Gastrocnemius medialis (tissue), 4 donors: ENCODE data around the gene TIPIN.

Experiments
- CTCF ChIP-seq, 5 experiments: fragments of 450-650 bp in 3 of 5; fragments of 200-600 bp in 2 of 5; sonication (generic) in 2 of 5; IDR thresholded peaks in 4 of 5; conservative IDR thresholded peaks in 1 of 5; 1 replicate in 4 of 5; 2 replicates in 1 of 5; pipeline ENCODE4 v1.5.1; 2016 to 2019; ENCODE audit warnings: antibody characterized with exemption in 5 of 5, mild to moderate bottlenecking in 3 of 5, moderate library complexity in 3 of 5
- POLR2A ChIP-seq, 2 donors: fragments of 450-650 bp; IDR thresholded peaks; one replicate each; pipeline ENCODE4 v1.6.1; 2017; ENCODE audit warnings: antibody characterized with exemption in 2 of 2, mild to moderate bottlenecking in 2 of 2, moderate library complexity in 2 of 2

GRCh38 chr15:66399276-66399675, 42.8 kb upstream of the TIPIN start:
- TF ChIP-seq POLR2A (IDR thresholded peaks at IDR 0.05) (no peak), CTCF (IDR thresholded peaks at IDR 0.05 in 4 of 5, conservative IDR thresholded peaks at IDR 0.05 in 1 of 5) (no peak)
